HepG2 (cell line): ENCODE data around the gene PHLPP2. TPM values are rescaled to one million over a fixed set of nuclear protein-coding genes. Genes with fewer than 3 reads are reported as not detected.

Source experiments
- AKNA ChIP-seq: sonication (generic); formaldehyde crosslinking; IDR thresholded peaks from 2 replicates; pipeline ENCODE4 v1.4.0; 2020; ENCODE audit warnings: missing genetic modification reagents, borderline replicate concordance
- ATF7 ChIP-seq, 2 experiments: fragments of 450-650 bp in 1 of 2; sonication (generic) in 1 of 2; formaldehyde crosslinking in 1 of 2; IDR thresholded peaks; 2 replicates each; pipeline versions ENCODE4 v1.4.0 to v1.6.1; 2016 to 2020; ENCODE audit warnings: antibody characterized with exemption in 1 of 2, mild to moderate bottlenecking in 1 of 2, missing genetic modification reagents in 1 of 2
- ATM ChIP-seq: fragments of 450-650 bp; IDR thresholded peaks from 2 replicates; pipeline ENCODE4 v1.7.1; 2017; ENCODE audit warnings: mild to moderate bottlenecking, borderline replicate concordance
- DBP ChIP-seq: sonication (generic); formaldehyde crosslinking; IDR thresholded peaks from 2 replicates; pipeline ENCODE4 v1.4.0; 2020; ENCODE audit warnings: missing genetic modification reagents; ENCODE audit errors: not compliant biosample characterization
- FOXO1 ChIP-seq: sonication (generic); formaldehyde crosslinking; IDR thresholded peaks from 2 replicates; pipeline ENCODE4 v1.4.0; 2020; ENCODE audit warnings: missing genetic modification reagents
- GATAD1 ChIP-seq: IDR thresholded peaks from 2 replicates; pipeline ENCODE4 v1.6.1; 2016; ENCODE audit warnings: missing genetic modification reagents, missing compliant biosample characterization
- GLI4 ChIP-seq: sonication (generic); formaldehyde crosslinking; IDR thresholded peaks from 2 replicates; pipeline ENCODE4 v1.5.1; 2020; ENCODE audit warnings: missing genetic modification reagents, mild to moderate bottlenecking, moderate library complexity, borderline replicate concordance
- HMGA1 ChIP-seq: sonication (generic); formaldehyde crosslinking; conservative IDR thresholded peaks from 2 replicates; pipeline ENCODE4 v1.4.0; 2020; ENCODE audit warnings: missing genetic modification reagents
- HNF4A ChIP-seq: sonication (generic); formaldehyde crosslinking; IDR thresholded peaks from 2 replicates; pipeline ENCODE4 v1.4.0; 2020; ENCODE audit warnings: missing genetic modification reagents
- KDM6A ChIP-seq: IDR thresholded peaks from 2 replicates; pipeline ENCODE4 v1.6.1; 2016; ENCODE audit warnings: low read depth
- SAP130 ChIP-seq: IDR thresholded peaks from 2 replicates; pipeline ENCODE4 v1.6.1; 2016; ENCODE audit warnings: low read depth
- SSRP1 ChIP-seq: IDR thresholded peaks from 2 replicates; pipeline ENCODE4 v1.6.1; 2016; ENCODE audit warnings: control low read depth
- TEAD3 ChIP-seq: optimal IDR thresholded peaks from 2 replicates; pipeline ENCODE3; 2016; ENCODE audit warnings: borderline replicate concordance
- XBP1 ChIP-seq: sonication (generic); formaldehyde crosslinking; IDR thresholded peaks from 2 replicates; pipeline ENCODE4 v1.5.0; 2020; ENCODE audit warnings: missing genetic modification reagents
- ZFP37 ChIP-seq: sonication (generic); formaldehyde crosslinking; IDR thresholded peaks from 2 replicates; pipeline ENCODE4 v1.4.0; 2020; ENCODE audit warnings: missing genetic modification reagents, borderline replicate concordance
- ZFX ChIP-seq: sonication (generic); formaldehyde crosslinking; IDR thresholded peaks from 2 replicates; pipeline ENCODE4 v1.4.0; 2020; ENCODE audit warnings: mild to moderate bottlenecking, low read depth, missing genetic modification reagents, moderate library complexity
- ZNF609 ChIP-seq: sonication (generic); formaldehyde crosslinking; IDR thresholded peaks from 2 replicates; pipeline ENCODE4 v1.4.0; 2020; ENCODE audit warnings: mild to moderate bottlenecking, missing genetic modification reagents, borderline replicate concordance
- ZNF652 ChIP-seq: IDR thresholded peaks from 2 replicates; pipeline ENCODE4 v1.6.1; 2016; ENCODE audit warnings: low read depth, borderline replicate concordance
- polyA plus RNA-seq, 8 experiments: library from polyadenylated mRNA; depleted of rRNA in 3 of 8; stranded (reverse) in 7 of 8; unstranded in 1 of 8; fragments of >200 nt; fragmentation: Illumina TruSeq in 4 of 8; extraction: Trizol in 4 of 8; gene quantifications; 2 replicates each; pipeline versions ENCODE4 v1.2.1 to v1.2.3, GENCODE V29; 2011 to 2016; ENCODE audit warnings: low read depth in 4 of 8, missing spikeins in 1 of 8, mixed read lengths in 1 of 8; ENCODE audit not compliant: insufficient read depth in 1 of 8
- total RNA-seq, 5 experiments: library from RNA; depleted of rRNA; stranded (reverse); fragments of >200 nt; fragmentation: Illumina TruSeq; extraction: Trizol; gene quantifications; 2 replicates each; pipeline ENCODE4 v1.2.3, GENCODE V29; 2016; ENCODE audit warnings: low read depth in 1 of 5

PHLPP2 gene
- total and polyA plus RNA-seq, 2 of the 13 experiments (the other 11 are each of a cell fraction or from before 2014, with no cell fraction given), result 8.9 TPM

GRCh38 chr16:71666928-71667707, 57.4 kb downstream of the PHLPP2 start (continued):
- peak; percentile 46; the same call in 1 of the 2 replicates for TF ChIP-seq ZNF609 (CRISPR knock-in tag)
- peak; percentile 95 for TF ChIP-seq HNF4A (CRISPR knock-in tag)
- peak; percentile 43 for TF ChIP-seq SAP130
- no peak for TF ChIP-seq HMGA1 (CRISPR knock-in tag)
- no peak for TF ChIP-seq ATM
- peak; percentile 26; the same call in 1 of the 2 replicates for TF ChIP-seq ZFX (CRISPR knock-in tag)
- no peak for TF ChIP-seq ZFP37 (CRISPR knock-in tag)
- TF ChIP-seq ZNF652 (CRISPR knock-in tag), result peak; percentile 8; the same call in 1 of the 2 replicates
- no peak; the same call in 1 of the 2 replicates for TF ChIP-seq XBP1
- peak; percentile 10; the same call in 1 of the 2 replicates for TF ChIP-seq GATAD1 (CRISPR knock-in tag)
- TF ChIP-seq KDM6A, result peak; percentile 51; the same call in 1 of the 2 replicates
- peak; percentile 56 for TF ChIP-seq TEAD3
- no peak; the same call in 1 of the 2 replicates for TF ChIP-seq FOXO1 (CRISPR knock-in tag)
- TF ChIP-seq DBP (CRISPR knock-in tag), result no peak
- TF ChIP-seq ATF7 (IDR thresholded peaks at IDR 0.05), result 0 out of 2 replicates have a peak, but pooled peaks have one; percentile 10
- TF ChIP-seq ATF7 (CRISPR knock-in tag; IDR thresholded peaks at IDR 0.05), result no peak
- TF ChIP-seq AKNA (CRISPR knock-in tag), result no peak
- no peak for TF ChIP-seq GLI4
- TF ChIP-seq SSRP1 (CRISPR knock-in tag), result no peak
